ENCODE data around the gene PLEKHG4B.

- no peak for TF ChIP-seq CTCF (IDR thresholded peaks at IDR 0.05)
- no peak for TF ChIP-seq POLR2A (IDR thresholded peaks at IDR 0.05)
- TF ChIP-seq POLR2AphosphoS5 (IDR thresholded peaks at IDR 0.05), result no peak
These were observed 35.2 kb upstream of the PLEKHG4B start for GRCh38 chr5:56561-57290.
